Heart right ventricle (tissue), 16 donors: ENCODE results near the gene LBP. TPM values are rescaled to one million over a fixed set of nuclear protein-coding genes. Genes with fewer than 3 reads are reported as not detected.

Experiments
- ATAC-seq, 8 donors: fragments of 200-7000 bp; cut with Tn5 transposase; one replicate each; pipeline ENCODE4 v1.9.1; 2020; ENCODE audit warnings: mild to moderate bottlenecking in 8 of 8, moderate library complexity in 8 of 8, moderate number of reproducible peaks in 1 of 8
- DNase-seq, 2 donors: peaks; one replicate each; pipeline ENCODE4 v3.0.0-alpha.2; 2020
- H3K27ac ChIP-seq, 10 donors: fragments of 200-600 bp; sonication (generic) in 2 of 10; one replicate each; pipeline versions ENCODE4 v1.5.0 to v1.8.0; 2020 to 2022; ENCODE audit warnings: mild to moderate bottlenecking in 3 of 10
- H3K27me3 ChIP-seq, 7 donors: fragments of 200-600 bp; one replicate each; pipeline ENCODE4 v1.8.0; 2021 to 2022; ENCODE audit warnings: mild to moderate bottlenecking in 2 of 7
- H3K36me3 ChIP-seq, 9 donors: fragments of 200-600 bp; sonication (generic) in 1 of 9; one replicate each; pipeline versions ENCODE4 v1.5.0 to v1.8.0; 2020 to 2022; ENCODE audit warnings: mild to moderate bottlenecking in 2 of 9
- H3K4me1 ChIP-seq, 9 donors: fragments of 200-600 bp; sonication (generic) in 1 of 9; one replicate each; pipeline versions ENCODE4 v1.5.0 to v1.8.0; 2020 to 2022; ENCODE audit warnings: mild to moderate bottlenecking in 4 of 9
- H3K4me3 ChIP-seq, 10 donors: fragments of 200-600 bp; sonication (generic) in 2 of 10; one replicate each; pipeline versions ENCODE4 v1.5.0 to v1.8.0; 2020 to 2022; ENCODE audit warnings: mild to moderate bottlenecking in 7 of 10, moderate library complexity in 2 of 10
- H3K9me3 ChIP-seq, 11 donors: fragments of 200-600 bp in 10 of 11; sonication (generic) in 2 of 11; one replicate each; pipeline versions ENCODE4 v1.5.0 to v1.8.0; 2013 to 2022; ENCODE audit warnings: mild to moderate bottlenecking in 2 of 11, control low read depth in 1 of 11, moderate library complexity in 1 of 11
- CTCF ChIP-seq, 9 donors: fragments of 200-600 bp; sonication (generic) in 2 of 9; IDR thresholded peaks; one replicate each; pipeline versions ENCODE4 v1.5.0 to v1.8.0; 2021 to 2022; ENCODE audit warnings: antibody characterized with exemption in 9 of 9, mild to moderate bottlenecking in 5 of 9, moderate library complexity in 1 of 9
- WGBS, 2 donors: extraction: QIAGEN DNeasy Blood & Tissue Kit; methylation state at CpG; one replicate each; pipeline ENCODE4 v1.1.7; 2013; ENCODE audit warnings: inconsistent platforms in 1 of 2; 5-methylcytosine and 5-hydroxymethylcytosine counted together
- intact Hi-C, 10 donors: fragments of 100-400 bp; cut with DNase I; formaldehyde crosslinking; loops; one replicate each; pipeline versions ENCODE4 v1.11.1 to v1.14.2; 2022
- polyA plus RNA-seq, 2 donors: library from polyadenylated mRNA; stranded (reverse); fragments of 200-250 nt; gene quantifications; one replicate each; pipeline ENCODE4 v1.2.3, GENCODE V29; 2013
- total RNA-seq, 10 donors: library from RNA; stranded (reverse); fragmentation: NEBNext Ultra II Directional in 3 of 10; extraction: Animal tissue kit (Norgen Biotek cat#: 25700) in 3 of 10; gene quantifications; one replicate each; pipeline versions ENCODE4 v1.2.1 to v1.2.4, GENCODE V29; 2021 to 2023
- donor health status: Arrhythmogenic right ventricular cardiomyopathy.
- donor health status: ischemic (EF 13 %, LVEDD 7.1; RV severe dilation, severe dysfunction).
- donor health status: healthy with polysubstance abuse.
- donor health status: DM: no; HTN: yes; CAD: no.
- donor health status: DM: no; HTN: no; CAD: no.
- donor health status: ischemic (EF 25% LVEDD 6.9; RV normal size, moderate dysfunction).
- donor health status: ischemic (EF 25% LVEDD 5.7; RV mildly dilated, moderate dysfunction).
- donor health status: healthy.
- donor health status: DM: yes; HTN: yes; CAD: no.
- donor health status: Ischemic cardiomyopathy.
- donor health status: ischemic (EF 35%, LVEDD 5.7; RV mildly dilated, moderate dysfunction).
- donor health status: nonischemic (EF 11% LVEDD 7.7; RV severe dilation, severe dysfunction).
- donor health status: DM: yes; HTN: yes; CAD: no.
- donor health status: PGD.
- donor health status: ischemic (EF 29% LVEDD 5.4; RV normal size, mild dysfunction).
- donor health status: nonischemic (EF 23%, LVEDD 6.1; RV moderate dilation, normal function).

Gene LBP
- total and polyA plus RNA-seq, 12 donors: 0.17 to 3.5 (median 0.33) TPM; not detected in 5

GRCh38 chr20:38331814-38332213 is 14.5 kb upstream of the LBP start:
- Histone ChIP-seq H3K4me3 (no peak overlapping the region), H3K27ac (no peak overlapping the region), H3K4me1 (no peaks in the 10 kb centered on the region), H3K36me3 (no peaks in the 10 kb centered on the region), H3K27me3 (peaks cover 0 to 42% (median 22%) of the 10 kb centered on the region in 7 donors), H3K9me3 (no peaks in the 10 kb centered on the region)
- WGBS, 2 donors: 75 to 76% methylated on average over 8 of the region's 8 CpGs
- no peak for TF ChIP-seq CTCF (IDR thresholded peaks at IDR 0.05)
- intact Hi-C loops: no loop called here
- ATAC-seq (no peak), DNase-seq (no peak)

GRCh38 chr20:38334016-38334415 is 12.3 kb upstream of the LBP start:
- no peak for TF ChIP-seq CTCF (IDR thresholded peaks at IDR 0.05)
- DNase-seq: no peak
- Histone ChIP-seq H3K36me3 (no peaks in the 10 kb centered on the region), H3K4me3 (no peak overlapping the region), H3K4me1 (peaks cover 0 to 2% (median 0%) of the 10 kb centered on the region in 9 donors), H3K27me3 (peaks cover 0 to 33% (median 19%) of the 10 kb centered on the region in 7 donors), H3K9me3 (peaks cover 0 to 11% (median 4%) of the 10 kb centered on the region in 11 donors), H3K27ac (no peak overlapping the region)
- WGBS, 2 donors: 78 to 86% methylated on average over 8 of the region's 8 CpGs
- intact Hi-C loops: no loop called here
- ATAC-seq: no peak

- intact Hi-C loops: no loop called here
- Histone ChIP-seq H3K4me1 (peaks cover 0 to 6% (median 0%) of the 10 kb centered on the region in 9 donors), H3K27ac (no peak overlapping the region), H3K36me3 (no peaks in the 10 kb centered on the region), H3K9me3 (peaks cover 0 to 11% (median 4%) of the 10 kb centered on the region in 11 donors), H3K4me3 (no peak overlapping the region), H3K27me3 (peaks cover 0 to 16% (median 8%) of the 10 kb centered on the region in 7 donors)
- no peak for TF ChIP-seq CTCF (IDR thresholded peaks at IDR 0.05)
- 39 to 46% methylated on average over 7 of the region's 7 CpGs for whole genome bisulfite sequencing, 2 donors
- ATAC-seq (no peak), DNase-seq (no peak)
Measured at GRCh38 chr20:38336726-38337125, 9.6 kb upstream of the LBP start.

- no peak overlapping the region for H3K4me3 ChIP-seq
- ATAC-seq: peak in 1 of 8 donors; percentile 42
Measured at GRCh38 chr20:38337561-38338140, 8.6 kb upstream of the LBP start.

More at GRCh38 chr20:38337561-38338140, 8.6 kb upstream of the LBP start:
- TF ChIP-seq CTCF (IDR thresholded peaks at IDR 0.05): peak in 8 of 9 donors; percentile 14 to 52 (median 34)
- no peak overlapping the region for H3K27ac ChIP-seq
- H3K4me1 ChIP-seq: peaks cover 0 to 6% (median 0%) of the 10 kb centered on the region in 9 donors
- DNase-seq: peak in 1 of 2 donors; percentile 28
- peaks cover 0 to 13% (median 8%) of the 10 kb centered on the region in 7 donors for H3K27me3 ChIP-seq
- H3K9me3 ChIP-seq: peaks cover 0 to 11% (median 4%) of the 10 kb centered on the region in 11 donors
- WGBS, 2 donors: 37 to 40% methylated on average over 6 of the region's 6 CpGs
- intact Hi-C loops: no loop called here
- no peaks in the 10 kb centered on the region for H3K36me3 ChIP-seq
